Measurements from ENCODE around the gene GBX1. TPM values are rescaled to one million over a fixed set of nuclear protein-coding genes. Genes with fewer than 3 reads are reported as not detected.

The GBX1 gene
- total RNA-seq, 1 donor from 2014 or later, result 0.41 TPM

GRCh38 chr7:151102991-151103390 lies 64.5 kb downstream of the GBX1 start:
- no peaks in the 10 kb centered on the region for H3K4me1 Mint-ChIP-seq (ENCODE audit: unreplicated experiment)
- no peak overlapping the region for H3K27ac Mint-ChIP-seq
- no peak for DNase-seq (ENCODE audit: extremely low spot score, unreplicated experiment)
- no peaks in the 10 kb centered on the region for H3K9me3 Mint-ChIP-seq
- no peak for TF ChIP-seq CTCF (conservative IDR thresholded peaks at IDR 0.05)
- H3K4me3 Mint-ChIP-seq, result no peak overlapping the region
- no peaks in the 10 kb centered on the region for H3K36me3 Mint-ChIP-seq
- no peaks in the 10 kb centered on the region for H3K27me3 Mint-ChIP-seq

- H3K4me1 Mint-ChIP-seq (ENCODE audit: unreplicated experiment), result no peaks in the 10 kb centered on the region
- no peak overlapping the region for H3K4me3 Mint-ChIP-seq
- TF ChIP-seq CTCF (conservative IDR thresholded peaks at IDR 0.05), result no peak
- no peak overlapping the region for H3K27ac Mint-ChIP-seq
- H3K9me3 Mint-ChIP-seq, result no peaks in the 10 kb centered on the region
- DNase-seq (ENCODE audit: extremely low spot score, unreplicated experiment), result no peak
- no peaks in the 10 kb centered on the region for H3K36me3 Mint-ChIP-seq
- H3K27me3 Mint-ChIP-seq, result no peaks in the 10 kb centered on the region
These were observed 65.7 kb downstream of the GBX1 start for GRCh38 chr7:151101621-151102396.

GRCh38 chr7:151100921-151101320 lies 66.6 kb downstream of the GBX1 start:
- no peaks in the 10 kb centered on the region for H3K36me3 Mint-ChIP-seq
- no peak for DNase-seq (ENCODE audit: extremely low spot score, unreplicated experiment)
- TF ChIP-seq CTCF (conservative IDR thresholded peaks at IDR 0.05), result no peak
- H3K4me1 Mint-ChIP-seq (ENCODE audit: unreplicated experiment), result no peaks in the 10 kb centered on the region
- no peaks in the 10 kb centered on the region for H3K9me3 Mint-ChIP-seq
- H3K4me3 Mint-ChIP-seq, result no peak overlapping the region
- no peak overlapping the region for H3K27ac Mint-ChIP-seq
- H3K27me3 Mint-ChIP-seq, result no peaks in the 10 kb centered on the region

- no peak for DNase-seq (ENCODE audit: extremely low spot score, unreplicated experiment)
- H3K4me3 Mint-ChIP-seq, result no peak overlapping the region
- H3K27ac Mint-ChIP-seq, result no peak overlapping the region
- H3K4me1 Mint-ChIP-seq (ENCODE audit: unreplicated experiment), result no peaks in the 10 kb centered on the region
- no peaks in the 10 kb centered on the region for H3K9me3 Mint-ChIP-seq
- TF ChIP-seq CTCF (conservative IDR thresholded peaks at IDR 0.05), result no peak
- H3K36me3 Mint-ChIP-seq, result no peaks in the 10 kb centered on the region
- H3K27me3 Mint-ChIP-seq, result no peaks in the 10 kb centered on the region
These were observed 67.8 kb downstream of the GBX1 start for GRCh38 chr7:151099486-151100211.

Other genes with a start within 250 kb of the GBX1 start
- 8.0 and 10.0 TPM in 2 replicates for gene KCNH2, start 189.4 kb downstream of the GBX1 start, total RNA-seq (ENCODE audit: low replicate concordance)
- 0.21 and 1.7 TPM in 2 replicates for gene NOS3, start 176.7 kb downstream of the GBX1 start, total RNA-seq (ENCODE audit: low replicate concordance)
- 33.8 and 53.2 TPM in 2 replicates for gene ATG9B, start 143.2 kb downstream of the GBX1 start, total RNA-seq (ENCODE audit: low replicate concordance)
- 32.7 and 45.5 TPM in 2 replicates for gene ABCB8, start 139.2 kb downstream of the GBX1 start, total RNA-seq (ENCODE audit: low replicate concordance)
- gene ASIC3, start 119.2 kb downstream of the GBX1 start, total RNA-seq (ENCODE audit: low replicate concordance), result 2.2 and 4.4 TPM in 2 replicates
- 20.4 and 20.5 TPM in 2 replicates for gene CDK5, start 109.8 kb downstream of the GBX1 start, total RNA-seq (ENCODE audit: low replicate concordance)
- gene SLC4A2, start 108.1 kb downstream of the GBX1 start, total RNA-seq (ENCODE audit: low replicate concordance), result 144 and 150 TPM in 2 replicates
- gene FASTK, start 86.9 kb downstream of the GBX1 start, total RNA-seq (ENCODE audit: low replicate concordance), result 100 and 118 TPM in 2 replicates
- 37.9 and 41.7 TPM in 2 replicates for gene TMUB1, start 84.2 kb downstream of the GBX1 start, total RNA-seq (ENCODE audit: low replicate concordance)
- 95.9 and 114 TPM in 2 replicates for gene AGAP3, start 81.2 kb downstream of the GBX1 start, total RNA-seq (ENCODE audit: low replicate concordance)
- not detected in 2 replicates for gene ASB10, start 19.6 kb upstream of the GBX1 start, total RNA-seq (ENCODE audit: low replicate concordance)
- gene H2BK1, start 42.8 kb upstream of the GBX1 start, total RNA-seq (ENCODE audit: low replicate concordance), result not detected in 2 replicates
- 35.9 and 46.5 TPM in 2 replicates for gene ABCF2, start 59.5 kb upstream of the GBX1 start, total RNA-seq (ENCODE audit: low replicate concordance)
- 44.4 and 54.7 TPM in 2 replicates for gene CHPF2, start 64.8 kb upstream of the GBX1 start, total RNA-seq (ENCODE audit: low replicate concordance)
- 20.0 and 58.4 TPM in 2 replicates for gene SMARCD3, start 81.0 kb upstream of the GBX1 start, total RNA-seq (ENCODE audit: low replicate concordance)
- gene NUB1, start 174.1 kb upstream of the GBX1 start, total RNA-seq (ENCODE audit: low replicate concordance), result 49.3 and 54.3 TPM in 2 replicates
- 13.0 and 83.0 TPM in 2 replicates for gene WDR86, start 242.3 kb upstream of the GBX1 start, total RNA-seq (ENCODE audit: low replicate concordance)

Measured in type B pancreatic cell (in vitro differentiated cells).